ENCODE measurements around the gene PLA2G6. TPM values are rescaled to one million over a fixed set of nuclear protein-coding genes. Genes with fewer than 3 reads are reported as not detected.

The PLA2G6 gene
- total and polyA plus RNA-seq, 2 of the 13 experiments (the other 11 are each of a cell fraction or from before 2014, with no cell fraction given): 4.8 to 11.5 TPM

GRCh38 chr22:38181453-38182200 lies at the start of gene PLA2G6 (continued):
- TF ChIP-seq, protein P1, sequence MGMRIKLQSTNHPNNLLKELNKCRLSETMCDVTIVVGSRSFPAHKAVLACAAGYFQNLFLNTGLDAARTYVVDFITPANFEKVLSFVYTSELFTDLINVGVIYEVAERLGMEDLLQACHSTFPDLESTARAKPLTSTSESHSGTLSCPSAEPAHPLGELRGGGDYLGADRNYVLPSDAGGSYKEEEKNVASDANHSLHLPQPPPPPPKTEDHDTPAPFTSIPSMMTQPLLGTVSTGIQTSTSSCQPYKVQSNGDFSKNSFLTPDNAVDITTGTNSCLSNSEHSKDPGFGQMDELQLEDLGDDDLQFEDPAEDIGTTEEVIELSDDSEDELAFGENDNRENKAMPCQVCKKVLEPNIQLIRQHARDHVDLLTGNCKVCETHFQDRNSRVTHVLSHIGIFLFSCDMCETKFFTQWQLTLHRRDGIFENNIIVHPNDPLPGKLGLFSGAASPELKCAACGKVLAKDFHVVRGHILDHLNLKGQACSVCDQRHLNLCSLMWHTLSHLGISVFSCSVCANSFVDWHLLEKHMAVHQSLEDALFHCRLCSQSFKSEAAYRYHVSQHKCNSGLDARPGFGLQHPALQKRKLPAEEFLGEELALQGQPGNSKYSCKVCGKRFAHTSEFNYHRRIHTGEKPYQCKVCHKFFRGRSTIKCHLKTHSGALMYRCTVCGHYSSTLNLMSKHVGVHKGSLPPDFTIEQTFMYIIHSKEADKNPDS (CRISPR knock-in tag; IDR thresholded peaks at IDR 0.05): no peak
- TF ChIP-seq, protein P2, sequence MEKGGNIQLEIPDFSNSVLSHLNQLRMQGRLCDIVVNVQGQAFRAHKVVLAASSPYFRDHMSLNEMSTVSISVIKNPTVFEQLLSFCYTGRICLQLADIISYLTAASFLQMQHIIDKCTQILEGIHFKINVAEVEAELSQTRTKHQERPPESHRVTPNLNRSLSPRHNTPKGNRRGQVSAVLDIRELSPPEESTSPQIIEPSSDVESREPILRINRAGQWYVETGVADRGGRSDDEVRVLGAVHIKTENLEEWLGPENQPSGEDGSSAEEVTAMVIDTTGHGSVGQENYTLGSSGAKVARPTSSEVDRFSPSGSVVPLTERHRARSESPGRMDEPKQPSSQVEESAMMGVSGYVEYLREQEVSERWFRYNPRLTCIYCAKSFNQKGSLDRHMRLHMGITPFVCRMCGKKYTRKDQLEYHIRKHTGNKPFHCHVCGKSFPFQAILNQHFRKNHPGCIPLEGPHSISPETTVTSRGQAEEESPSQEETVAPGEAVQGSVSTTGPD (CRISPR knock-in tag; IDR thresholded peaks at IDR 0.05): no peak
- TF ChIP-seq HHEX (CRISPR knock-in tag; IDR thresholded peaks at IDR 0.05) (no peak), ZNF256 (CRISPR knock-in tag; conservative IDR thresholded peaks at IDR 0.05) (no peak), ADNP (CRISPR knock-in tag; IDR thresholded peaks at IDR 0.05) (no peak), HNRNPH1 (optimal IDR thresholded peaks at IDR 0.05; ENCODE audit: low read depth, low read length) (no peak), ZNF557 (CRISPR knock-in tag; IDR thresholded peaks at IDR 0.05) (no peak), HMGA1 (CRISPR knock-in tag; conservative IDR thresholded peaks at IDR 0.05) (no peak), MAX (IDR thresholded peaks at IDR 0.05) (no peak; the same call in 1 of the 2 replicates), MXI1 (IDR thresholded peaks at IDR 0.05; ENCODE audit: borderline replicate concordance, low read depth, low read length) (no peak; the same call in 1 of the 3 replicates), REST (IDR thresholded peaks at IDR 0.05; ENCODE audit: borderline replicate concordance in 1 of 2, low read depth in 1 of 2, low read length in 2 of 2) (no peak), ZNF205 (CRISPR knock-in tag; IDR thresholded peaks at IDR 0.05) (no peak), MAFF (IDR thresholded peaks at IDR 0.05; ENCODE audit: low read depth, low read length) (peak; percentile 80), IKZF4 (CRISPR knock-in tag; IDR thresholded peaks at IDR 0.05; ENCODE audit: borderline replicate concordance, low read depth, not compliant biosample characterization) (no peak), DMAP1 (CRISPR knock-in tag; IDR thresholded peaks at IDR 0.05) (0 out of 2 replicates have a peak, but pooled peaks have one; percentile 27), BCL6 (CRISPR knock-in tag; IDR thresholded peaks at IDR 0.05) (no peak), ZNF264 (CRISPR knock-in tag; IDR thresholded peaks at IDR 0.05) (no peak), ARID2 (CRISPR knock-in tag; IDR thresholded peaks at IDR 0.05; ENCODE audit: borderline replicate concordance) (no peak), NFYB (CRISPR knock-in tag; IDR thresholded peaks at IDR 0.05) (peak; percentile 86), ZNF432 (CRISPR knock-in tag; IDR thresholded peaks at IDR 0.05; ENCODE audit: borderline replicate concordance) (no peak)
- TF ChIP-seq, protein P3, sequence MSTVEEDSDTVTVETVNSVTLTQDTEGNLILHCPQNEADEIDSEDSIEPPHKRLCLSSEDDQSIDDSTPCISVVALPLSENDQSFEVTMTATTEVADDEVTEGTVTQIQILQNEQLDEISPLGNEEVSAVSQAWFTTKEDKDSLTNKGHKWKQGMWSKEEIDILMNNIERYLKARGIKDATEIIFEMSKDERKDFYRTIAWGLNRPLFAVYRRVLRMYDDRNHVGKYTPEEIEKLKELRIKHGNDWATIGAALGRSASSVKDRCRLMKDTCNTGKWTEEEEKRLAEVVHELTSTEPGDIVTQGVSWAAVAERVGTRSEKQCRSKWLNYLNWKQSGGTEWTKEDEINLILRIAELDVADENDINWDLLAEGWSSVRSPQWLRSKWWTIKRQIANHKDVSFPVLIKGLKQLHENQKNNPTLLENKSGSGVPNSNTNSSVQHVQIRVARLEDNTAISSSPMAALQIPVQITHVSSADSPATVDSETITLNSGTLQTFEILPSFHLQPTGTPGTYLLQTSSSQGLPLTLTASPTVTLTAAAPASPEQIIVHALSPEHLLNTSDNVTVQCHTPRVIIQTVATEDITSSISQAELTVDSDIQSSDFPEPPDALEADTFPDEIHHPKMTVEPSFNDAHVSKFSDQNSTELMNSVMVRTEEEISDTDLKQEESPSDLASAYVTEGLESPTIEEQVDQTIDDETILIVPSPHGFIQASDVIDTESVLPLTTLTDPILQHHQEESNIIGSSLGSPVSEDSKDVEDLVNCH (CRISPR knock-in tag; IDR thresholded peaks at IDR 0.05): no peak
